Daoy (cell line): ENCODE results near the gene DOK7. TPM values are rescaled to one million over a fixed set of nuclear protein-coding genes. Genes with fewer than 3 reads are reported as not detected.

Experiments
- DNase-seq: peaks from one replicate; pipeline ENCODE4 v3.0.0-alpha.2; 2015; ENCODE audit warnings: low read depth
- total RNA-seq: library from RNA; depleted of rRNA; stranded (reverse); fragments of >200 nt; shearing (Covaris generic); gene quantifications from 2 replicates; pipeline ENCODE4 v1.2.3, GENCODE V29; 2014

The DOK7 gene
- total RNA-seq, 1 experiment from 2014 or later: 0.11 TPM

GRCh38 chr4:3487861-3488260, 24.8 kb downstream of the DOK7 start:
- DNase-seq: no peak

DNA sequence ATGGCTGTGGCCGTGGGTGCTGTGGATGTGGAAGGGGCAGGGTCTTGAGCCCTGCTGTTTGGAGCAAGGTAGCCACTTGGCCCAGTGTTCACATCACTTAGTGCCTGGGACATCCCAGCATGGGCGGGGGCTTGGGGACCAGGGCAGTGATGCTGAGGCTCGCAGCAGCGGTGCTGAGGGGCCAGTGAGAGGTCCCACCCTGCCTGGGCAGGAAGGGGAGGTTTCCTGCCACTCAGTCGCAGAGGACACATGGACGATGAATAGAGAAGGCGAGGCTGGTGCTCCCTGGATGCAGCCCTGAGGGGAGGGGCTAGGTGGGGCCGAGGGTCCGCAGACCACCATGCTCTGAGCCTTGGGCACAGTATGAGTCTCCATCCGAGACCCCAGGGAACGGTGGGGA, 25.7 kb downstream of the DOK7 start:
- no peak for DNase-seq

GRCh38 chr4:3489451-3489962, 26.4 kb downstream of the DOK7 start:
- peak; percentile 62 for DNase-seq

DNA sequence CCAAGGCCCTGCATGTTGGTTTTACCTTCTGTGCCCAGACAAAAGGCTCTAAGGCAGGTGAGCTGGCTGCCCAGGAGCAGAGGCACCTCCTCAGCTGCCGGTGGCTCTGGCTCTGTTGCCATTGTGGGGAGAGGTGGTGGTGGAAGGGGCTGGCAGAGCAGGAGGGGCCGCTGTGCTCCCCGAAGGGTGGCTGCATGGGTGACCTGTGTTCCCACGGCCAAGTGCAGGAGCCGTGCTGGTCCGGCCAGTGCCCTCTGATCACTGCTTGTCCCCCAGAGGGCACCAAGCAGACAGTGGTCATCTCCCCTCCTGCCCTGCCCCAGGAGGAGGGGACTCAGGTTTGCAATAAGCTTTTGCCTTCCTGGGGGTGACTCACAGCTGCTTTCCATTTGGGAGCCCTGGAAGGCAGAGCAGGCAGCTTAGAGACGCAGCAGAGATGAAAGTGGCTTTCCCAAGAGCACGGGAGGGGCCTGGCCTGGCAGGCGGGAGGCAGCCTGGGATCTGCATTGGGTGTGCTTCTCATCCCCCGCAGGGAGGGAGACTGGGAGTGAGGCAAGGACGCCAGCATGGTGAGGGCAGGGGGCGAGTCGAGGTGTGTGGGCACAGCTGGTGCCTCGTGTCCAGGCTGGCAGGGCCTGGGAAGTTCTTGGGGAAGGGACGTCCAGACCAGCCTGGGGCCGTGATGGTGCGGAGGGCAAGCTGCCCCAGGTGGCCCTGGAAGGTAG, 28.7 kb downstream of the DOK7 start:
- DNase-seq: peak; percentile 67

- DNase-seq: peak; percentile 51
These were observed 29.9 kb downstream of the DOK7 start for GRCh38 chr4:3492741-3493719.

DNA sequence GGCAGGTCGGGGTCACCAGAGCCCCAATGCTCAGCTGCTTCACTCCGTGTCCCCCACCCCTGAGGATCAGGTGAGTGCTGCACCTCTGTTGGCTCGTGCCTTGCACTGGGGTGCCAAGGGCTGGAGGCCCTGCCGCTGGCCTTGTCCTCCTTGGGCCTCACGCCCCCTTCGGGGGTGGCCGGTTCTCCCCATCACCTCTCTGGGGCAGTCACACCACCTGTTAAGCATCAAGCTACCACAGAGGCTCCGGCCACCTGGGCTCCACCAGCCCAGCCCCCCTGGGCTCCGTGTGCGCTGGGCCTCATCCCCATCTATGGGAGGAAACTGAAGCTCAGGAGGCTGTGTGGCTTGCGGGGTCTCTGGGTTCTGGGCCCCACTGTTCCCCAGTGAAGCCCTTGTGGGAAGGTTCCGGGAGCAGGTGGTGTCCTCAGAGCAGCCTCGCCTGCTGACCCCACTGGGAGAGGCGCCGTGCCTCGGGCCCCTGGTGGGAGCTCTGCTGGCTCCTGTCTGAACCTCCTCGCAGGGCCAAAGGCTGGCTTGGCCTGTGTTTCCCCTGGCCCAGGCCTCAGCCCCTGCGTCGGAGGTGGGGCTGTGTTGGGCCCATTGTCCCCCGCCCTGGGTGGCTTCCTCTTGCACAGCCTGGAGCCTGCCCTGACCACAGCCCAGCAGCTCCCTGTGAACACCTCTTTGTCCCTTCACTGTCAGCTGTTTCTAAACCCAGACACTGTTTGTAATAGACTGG, 30.8 kb downstream of the DOK7 start:
- DNase-seq: no peak

GRCh38 chr4:3494462-3494871, 31.4 kb downstream of the DOK7 start:
- no peak for DNase-seq

DNA sequence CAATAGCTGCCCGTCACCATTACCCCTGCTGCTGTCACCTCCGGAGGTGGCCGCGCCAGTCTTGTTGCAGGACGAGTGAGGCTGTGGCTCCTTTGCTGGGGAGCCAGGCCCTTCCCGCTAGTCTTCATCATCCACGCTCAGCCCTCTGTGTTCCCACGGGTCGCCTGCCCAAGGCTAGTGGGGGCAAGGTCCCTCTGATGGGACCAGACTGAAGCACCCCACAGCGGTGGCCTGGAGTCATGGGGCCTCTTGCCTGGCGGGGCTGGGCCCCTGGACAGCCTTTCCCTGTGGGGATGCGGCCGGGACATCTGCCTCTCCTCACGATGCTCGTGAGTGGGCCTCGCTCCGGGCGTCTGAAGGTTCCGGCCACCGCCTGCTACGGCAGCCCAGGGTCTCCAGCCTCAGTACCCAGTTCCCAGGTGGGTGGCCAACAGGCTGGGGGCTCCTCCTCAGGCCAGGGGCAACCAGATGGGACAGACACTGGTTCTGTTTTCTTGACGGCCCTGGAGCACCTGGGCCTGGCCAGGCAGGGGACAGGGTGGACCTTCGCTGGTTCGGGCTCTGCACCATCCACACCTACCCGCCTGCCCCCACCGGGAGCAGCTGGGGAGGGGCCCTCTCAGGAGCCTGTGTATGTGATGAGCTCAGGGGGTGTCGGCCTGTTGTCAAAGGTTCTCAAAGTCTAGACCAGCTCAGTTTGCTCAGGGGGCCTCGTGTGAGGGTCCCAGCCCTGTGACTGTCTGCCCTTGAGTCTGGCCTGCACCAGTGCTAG, 32.3 kb downstream of the DOK7 start:
- DNase-seq: no peak

DNA sequence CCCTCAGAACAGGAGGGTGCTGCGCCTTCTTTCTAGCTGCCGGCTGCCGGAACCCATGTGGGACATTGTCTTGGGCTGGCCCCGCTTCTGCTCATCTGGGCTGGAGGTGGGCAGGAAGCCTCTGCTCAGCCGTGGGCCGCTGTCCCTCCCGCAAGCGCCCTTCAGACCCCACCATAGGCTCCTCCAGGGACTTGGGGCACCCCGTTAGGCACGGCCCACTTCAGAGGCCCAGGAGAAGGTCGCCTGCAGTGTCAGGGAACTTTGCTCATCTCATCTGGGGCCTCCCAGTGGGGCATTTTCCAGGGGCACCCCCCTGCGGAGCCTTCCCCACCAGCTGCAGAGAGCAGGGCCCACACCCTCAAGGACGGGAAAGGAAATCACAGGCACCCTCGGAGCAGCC, 32.9 kb downstream of the DOK7 start:
- no peak for DNase-seq

DNA sequence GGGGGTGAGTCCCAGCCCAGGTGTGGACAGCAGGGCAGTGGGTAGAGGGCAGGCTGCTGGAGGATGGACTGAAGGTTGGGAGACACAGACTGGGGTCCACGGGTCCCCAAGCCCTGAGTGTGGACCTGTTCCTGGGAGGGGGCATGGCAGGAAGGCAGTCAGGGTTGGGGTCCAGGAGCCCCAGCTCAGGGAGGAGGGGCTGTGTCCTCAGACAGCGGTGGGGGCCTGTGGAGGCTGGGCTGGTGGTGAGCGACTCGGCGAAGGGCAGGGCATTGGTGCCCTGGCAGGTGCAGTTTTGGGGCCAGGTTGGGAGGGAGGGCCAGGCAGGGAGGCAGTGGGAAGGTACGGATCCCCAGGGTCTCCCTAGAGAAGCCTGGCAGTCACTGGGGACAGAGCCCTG, 34.0 kb downstream of the DOK7 start:
- no peak for DNase-seq

- no peak for DNase-seq
These were observed 34.6 kb downstream of the DOK7 start for GRCh38 chr4:3497523-3498389.

GRCh38 chr4:3498407-3498806, 35.3 kb downstream of the DOK7 start:
- no peak for DNase-seq

DNA sequence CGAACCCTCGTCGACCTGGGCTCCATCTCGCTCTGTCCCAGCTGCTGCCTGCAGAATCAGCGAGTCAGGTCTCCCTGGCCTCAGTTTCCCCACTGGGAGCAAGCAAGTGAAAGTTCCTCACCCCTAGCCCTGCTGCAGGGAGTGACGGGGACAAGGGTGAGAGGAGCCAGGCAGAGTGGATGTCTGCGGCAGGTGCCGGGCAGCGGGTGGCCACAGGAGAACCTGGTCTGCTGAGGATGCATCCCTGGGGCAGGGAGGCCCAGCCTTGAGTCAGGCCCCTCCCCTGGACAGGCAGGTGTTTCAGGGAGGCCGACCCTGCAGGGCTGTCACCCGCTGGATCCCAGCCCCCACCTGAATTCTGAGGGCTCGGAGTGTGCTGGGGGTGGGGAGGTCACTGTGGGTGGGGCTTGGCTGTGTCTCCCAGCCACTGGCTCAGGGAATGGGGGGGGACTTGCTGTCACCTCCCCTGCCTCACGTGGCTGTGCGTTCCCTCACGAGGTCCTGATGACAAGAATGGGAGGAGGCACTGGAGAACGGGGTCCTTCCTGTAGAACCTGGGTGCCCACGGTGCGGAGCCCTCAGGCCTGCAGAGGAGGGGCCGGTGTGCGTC, 35.9 kb downstream of the DOK7 start:
- no peak for DNase-seq

- DNase-seq: no peak
These were observed 36.6 kb downstream of the DOK7 start for GRCh38 chr4:3499710-3500109.

- DNase-seq: no peak
These were observed 37.0 kb downstream of the DOK7 start for GRCh38 chr4:3500111-3500510.

- no peak for DNase-seq
These were observed 37.6 kb downstream of the DOK7 start for GRCh38 chr4:3500634-3501101.

GRCh38 chr4:3501126-3501824, 38.2 kb downstream of the DOK7 start:
- no peak for DNase-seq

DNA sequence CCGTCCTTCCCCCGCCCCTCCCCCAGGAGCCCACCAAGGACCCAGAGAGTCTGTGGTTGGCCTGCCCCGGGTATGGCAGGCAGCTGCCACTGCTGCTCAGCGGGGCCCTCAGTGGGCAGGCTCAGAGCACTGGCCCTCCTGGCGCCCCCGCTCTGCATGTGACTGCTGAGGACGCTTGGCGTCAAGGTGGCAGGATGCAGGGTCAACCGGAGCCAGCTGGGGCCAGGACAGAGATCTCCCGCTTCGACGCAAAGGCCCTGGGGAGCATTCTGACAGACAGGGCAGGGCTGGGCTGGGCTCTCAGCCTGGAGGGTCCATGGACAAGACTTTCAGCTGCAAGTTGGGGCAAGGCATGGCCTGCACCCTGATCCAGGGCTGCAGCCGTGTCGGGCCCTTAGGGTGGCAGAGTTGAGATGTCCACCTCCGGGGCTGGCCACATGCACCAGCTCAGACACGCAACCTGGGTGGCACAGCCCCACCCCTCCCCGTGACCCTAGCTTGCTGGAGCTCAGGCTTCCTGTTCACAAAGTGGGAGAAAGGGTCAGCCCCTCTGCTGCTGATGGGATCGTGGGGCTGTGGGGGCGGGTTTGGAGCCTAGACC, 38.8 kb downstream of the DOK7 start:
- DNase-seq: no peak
